Measurements from ENCODE around the gene XRCC2.
"Not testable (repeated sequence)": the region's sequence is repeated elsewhere in the genome, so short reads cannot be mapped to it uniquely, and the experiment has no call there.

The XRCC2 gene

DNA sequence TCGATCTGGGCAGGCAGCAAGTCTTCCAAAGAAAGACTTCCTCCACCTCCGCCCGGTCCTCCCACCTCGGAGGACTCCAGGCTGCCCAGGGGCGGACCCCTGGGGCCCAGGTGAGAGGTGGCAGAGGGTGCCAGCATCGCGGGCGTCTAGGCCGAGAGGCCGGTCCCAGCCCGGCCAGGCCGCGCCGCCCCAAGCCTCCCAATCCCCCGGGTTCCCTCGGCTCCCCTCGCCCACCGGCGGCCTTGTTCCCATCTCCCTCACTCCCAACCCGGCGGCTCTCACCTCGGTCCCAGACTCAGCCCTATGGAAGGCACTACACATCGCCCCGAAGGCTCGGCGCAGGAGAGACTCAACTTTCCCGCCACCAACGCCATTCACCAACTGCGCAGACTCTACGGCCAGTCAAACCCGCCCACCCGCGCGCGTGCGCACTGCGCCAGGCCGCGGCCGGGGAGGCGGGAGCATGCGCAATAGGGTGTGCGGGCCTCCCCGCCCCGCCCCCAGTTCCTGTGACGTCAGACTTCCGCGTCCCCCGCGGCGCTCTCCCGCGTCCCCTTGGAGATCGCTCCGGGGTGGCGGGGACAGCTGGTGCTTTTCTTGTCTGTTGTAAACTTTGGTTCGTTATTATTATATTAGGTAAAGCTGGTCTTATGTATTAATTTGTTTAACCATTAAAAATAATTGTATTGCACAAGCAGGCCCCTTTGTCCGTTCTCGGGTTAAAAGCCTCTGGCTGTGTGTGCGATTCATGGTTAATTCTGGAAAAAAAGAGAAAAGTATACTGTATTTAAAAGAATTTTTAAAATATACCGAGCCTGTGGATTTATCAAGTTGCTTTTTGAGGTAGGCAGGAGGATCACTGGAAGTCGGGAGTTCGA is at the start of gene XRCC2:
Gene XRCC2, minus strand, starts transcription at position 383 of the 878 bp plus-strand sequence. Its CDS starts 62 bp downstream, at position 321.
- peak; percentile 100 for DNase-seq (ENCODE audit: low spot score)

DNA sequence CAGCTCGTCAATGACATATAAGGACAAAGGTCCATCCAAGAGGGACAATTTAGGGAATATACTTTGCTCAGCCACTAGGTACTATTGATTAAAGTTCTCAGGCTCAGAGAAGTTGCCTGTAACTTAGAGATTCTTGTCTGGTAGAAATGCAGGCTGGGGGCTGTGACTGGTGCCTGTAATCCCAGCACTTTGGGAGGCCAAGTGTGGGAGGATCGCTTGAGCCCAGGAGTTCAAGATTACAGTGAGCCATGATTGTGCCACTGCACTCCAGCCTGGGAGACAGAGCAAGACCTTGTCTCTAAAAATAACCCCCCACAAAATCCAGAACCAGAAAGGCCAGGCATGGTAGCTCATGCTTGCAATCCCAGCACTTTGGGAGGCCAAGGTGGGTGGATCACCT is 47.4 kb upstream of the XRCC2 start:
- DNase-seq (ENCODE audit: low spot score), result no peak

DNA sequence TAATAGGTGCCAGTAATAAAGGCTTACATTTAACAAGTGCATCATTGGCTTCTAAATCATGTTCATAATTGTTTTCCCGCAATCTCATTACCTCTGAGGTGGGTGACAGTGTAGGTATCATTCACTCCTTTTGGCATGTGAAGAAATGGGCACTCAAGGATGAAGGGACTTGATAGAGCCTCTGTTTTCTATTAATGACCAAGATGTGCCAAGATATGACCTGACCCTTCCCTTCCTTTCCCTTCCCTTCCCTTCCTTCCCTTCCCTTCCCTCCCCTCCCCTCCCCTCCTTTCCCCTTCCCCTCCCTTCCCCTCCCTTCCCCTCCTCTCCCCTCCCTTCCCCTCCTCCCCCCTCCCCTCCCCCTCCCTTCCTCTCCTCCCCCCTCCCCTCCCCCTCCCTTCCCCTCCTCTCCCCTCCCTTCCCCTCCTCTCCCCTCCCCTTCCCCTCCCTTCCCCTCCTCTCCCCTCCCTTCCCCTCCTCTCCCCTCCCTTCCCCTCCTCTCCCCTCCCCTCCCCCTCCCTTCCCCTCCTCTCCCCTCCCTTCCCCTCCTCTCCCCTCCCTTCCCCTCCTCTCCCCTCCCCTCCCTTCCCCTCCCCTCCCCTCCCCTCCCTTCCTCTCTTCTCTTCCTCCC is 36.6 kb upstream of the XRCC2 start:
- DNase-seq (ENCODE audit: low spot score), result not testable (repeated sequence)

DNA sequence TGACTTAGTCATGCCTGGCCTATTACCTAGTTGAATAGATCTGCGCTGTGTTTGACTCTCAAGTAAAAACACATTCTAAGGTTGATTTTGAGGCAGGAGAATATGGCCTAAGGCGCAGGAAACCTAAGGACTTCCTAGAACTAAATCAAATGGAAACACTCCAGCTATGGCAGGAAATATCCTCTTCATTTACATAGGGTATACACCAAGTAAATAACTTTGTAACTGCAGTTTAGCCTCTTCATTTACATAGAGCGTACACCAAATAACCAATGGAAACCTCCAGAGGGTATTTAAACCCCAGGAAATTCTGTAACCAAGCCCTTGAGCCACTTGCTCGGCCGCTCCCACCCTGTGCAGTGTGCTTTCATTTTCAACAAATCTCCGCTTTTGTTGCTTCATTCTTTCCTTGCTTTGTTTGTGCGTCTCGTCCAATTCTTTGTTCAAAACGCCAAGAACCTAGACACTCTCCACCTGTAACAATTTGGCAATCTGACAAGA is 35.6 kb upstream of the XRCC2 start:
- DNase-seq (ENCODE audit: low spot score), result no peak

DNA sequence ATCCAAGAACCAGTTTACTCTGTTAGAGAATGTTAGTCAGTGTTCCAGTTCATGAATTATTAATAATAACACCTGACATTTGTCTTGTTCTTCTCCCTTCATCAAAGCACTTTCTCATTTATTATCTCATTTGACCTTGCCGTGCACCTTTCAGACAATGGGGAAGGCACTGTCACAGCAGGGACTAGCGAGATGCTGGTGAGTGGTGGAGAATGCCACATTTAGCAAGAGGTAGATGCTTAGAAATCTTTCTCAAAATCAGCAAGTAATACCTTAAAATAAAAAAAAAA is 34.2 kb upstream of the XRCC2 start:
- no peak for DNase-seq (ENCODE audit: low spot score)

DNA sequence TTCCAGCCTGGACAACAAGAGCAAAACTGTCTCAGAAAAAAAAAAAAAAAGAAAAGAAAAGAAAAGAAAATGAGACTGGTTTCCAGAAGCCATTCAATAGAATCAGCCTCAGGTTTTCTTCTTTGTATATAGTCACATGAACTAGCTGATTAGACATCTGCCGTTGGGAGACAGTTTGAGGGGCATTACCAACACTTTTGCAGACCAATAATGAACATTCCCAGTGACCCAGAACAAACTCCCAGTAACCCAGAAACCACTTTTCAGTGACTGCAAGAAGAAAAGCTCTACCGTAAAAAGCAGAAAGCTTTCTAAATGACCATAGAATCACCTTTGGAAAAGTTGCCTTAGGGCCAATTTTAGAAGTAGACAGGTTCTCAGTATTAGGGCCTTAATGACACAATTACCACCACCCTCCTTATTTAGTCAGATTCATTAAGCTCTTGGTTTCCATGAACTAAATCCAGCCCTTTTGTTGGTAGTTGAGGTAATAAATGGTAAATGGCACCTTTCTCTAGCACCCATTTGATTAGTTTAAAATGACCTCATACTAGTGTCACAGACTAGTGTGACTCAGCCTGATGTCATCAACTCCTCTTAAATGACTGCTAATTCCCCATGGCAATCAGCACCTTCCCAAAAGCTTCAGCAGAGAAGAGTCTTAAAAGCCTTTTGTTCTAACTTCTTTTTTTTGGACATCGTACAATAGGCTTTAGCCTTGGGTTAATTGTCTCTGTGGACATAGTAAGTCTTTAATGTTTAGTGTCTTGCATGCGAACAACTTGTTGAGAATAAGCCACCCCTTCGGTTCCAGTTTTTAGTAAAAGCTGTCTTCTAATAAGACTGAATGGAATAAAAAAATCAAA is 33.6 kb upstream of the XRCC2 start:
- no peak for DNase-seq (ENCODE audit: low spot score)

DNA sequence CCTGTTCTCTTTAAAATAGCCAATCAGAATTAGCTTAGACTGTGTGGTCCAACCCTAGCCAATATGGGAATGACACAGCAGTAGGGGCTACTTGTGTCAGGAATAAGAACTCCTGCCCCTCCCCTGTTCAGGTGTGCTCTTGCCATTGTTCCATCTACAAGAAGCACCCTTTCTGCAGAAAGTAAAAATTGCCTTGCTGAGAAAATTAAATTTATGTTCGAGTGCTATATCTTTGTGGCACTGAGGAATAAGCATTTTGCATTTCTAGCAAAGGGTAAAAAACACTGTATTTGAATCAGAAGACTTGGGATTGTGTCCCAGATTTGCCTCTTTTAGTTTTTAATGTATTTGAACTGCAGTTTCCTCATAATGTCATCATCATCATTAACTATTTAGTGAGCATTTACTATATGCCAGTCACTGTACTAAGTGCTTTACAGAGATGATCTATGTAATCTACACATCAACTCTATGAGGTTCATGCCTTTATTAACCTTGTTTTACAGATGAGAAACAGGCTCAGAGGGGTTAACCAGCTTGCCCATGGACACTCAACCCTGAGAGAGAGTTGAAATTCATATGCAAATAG is 28.9 kb upstream of the XRCC2 start:
- no peak for DNase-seq (ENCODE audit: low spot score)

DNA sequence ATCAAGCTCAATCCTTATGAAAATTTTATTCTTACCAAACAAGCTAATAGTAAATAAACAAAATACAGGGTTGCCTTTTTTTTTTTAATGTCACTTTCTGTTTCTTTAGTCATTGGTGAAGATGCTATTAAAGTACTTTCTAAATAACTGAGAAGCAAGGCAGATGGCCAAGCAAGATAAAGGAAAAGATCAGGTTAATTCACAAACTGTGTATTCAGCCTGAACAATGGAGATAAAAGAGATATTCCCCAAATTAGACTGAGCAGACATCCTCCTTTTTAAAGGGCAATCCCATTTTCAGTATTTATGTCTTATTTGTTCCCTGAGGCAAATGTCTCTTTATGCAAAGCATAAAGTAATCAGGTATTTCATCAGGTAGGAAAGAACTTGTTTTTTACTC is 23.1 kb upstream of the XRCC2 start:
- no peak for DNase-seq (ENCODE audit: low spot score)

DNA sequence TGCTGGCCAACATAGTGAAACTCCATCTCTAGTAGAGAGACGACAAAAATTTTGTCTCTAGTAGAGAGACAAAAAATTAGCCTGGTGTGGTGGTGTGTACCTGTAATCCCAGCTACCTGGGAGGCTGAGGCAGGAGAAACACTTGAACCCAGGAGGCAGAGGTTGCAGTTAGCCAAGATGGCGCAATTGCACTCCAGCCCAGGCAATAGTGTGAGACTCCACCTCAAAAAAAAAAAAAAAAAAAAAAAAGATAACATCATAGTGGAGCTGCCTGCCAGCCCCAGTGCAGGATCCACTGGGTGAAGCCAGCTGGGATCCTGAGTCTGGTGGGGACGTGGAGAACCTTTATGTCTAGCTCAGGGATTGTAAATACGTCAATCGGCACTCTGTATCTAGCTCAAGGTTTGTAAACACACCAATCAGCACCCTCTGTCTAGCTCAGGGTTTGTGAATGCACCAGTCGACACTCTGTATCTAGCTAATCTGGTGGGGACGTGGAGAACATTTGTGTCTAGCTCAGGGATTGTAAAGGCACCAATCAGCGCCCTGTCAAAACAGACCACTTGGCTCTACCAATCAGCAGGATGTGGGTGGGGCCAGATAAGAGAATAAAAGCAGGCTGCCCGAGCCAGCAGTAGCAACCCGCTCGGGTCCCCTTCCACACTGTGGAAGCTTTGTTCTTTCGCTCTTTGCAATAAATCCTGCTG is 21.5 kb upstream of the XRCC2 start:
- DNase-seq (ENCODE audit: low spot score), result not testable (repeated sequence)

DNA sequence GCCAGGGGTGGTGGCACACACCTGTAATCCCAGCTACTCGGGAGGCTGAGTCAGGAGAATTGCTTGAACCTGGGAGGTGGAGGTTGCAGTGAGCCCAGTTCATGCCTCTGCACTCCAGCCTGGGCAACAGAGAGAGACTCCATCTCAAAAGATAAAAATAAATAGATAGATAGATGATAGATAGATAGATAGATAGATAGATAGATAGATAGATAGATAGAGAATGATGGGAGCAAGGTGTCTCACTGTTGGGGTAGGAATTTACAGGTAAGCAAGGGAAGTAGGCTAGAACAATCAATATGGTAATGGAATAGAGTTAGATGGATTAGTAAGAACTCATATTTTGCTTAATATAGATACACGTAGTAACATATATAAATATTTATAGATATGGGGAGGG is 16.3 kb upstream of the XRCC2 start:
- DNase-seq (ENCODE audit: low spot score), result not testable (repeated sequence)

DNA sequence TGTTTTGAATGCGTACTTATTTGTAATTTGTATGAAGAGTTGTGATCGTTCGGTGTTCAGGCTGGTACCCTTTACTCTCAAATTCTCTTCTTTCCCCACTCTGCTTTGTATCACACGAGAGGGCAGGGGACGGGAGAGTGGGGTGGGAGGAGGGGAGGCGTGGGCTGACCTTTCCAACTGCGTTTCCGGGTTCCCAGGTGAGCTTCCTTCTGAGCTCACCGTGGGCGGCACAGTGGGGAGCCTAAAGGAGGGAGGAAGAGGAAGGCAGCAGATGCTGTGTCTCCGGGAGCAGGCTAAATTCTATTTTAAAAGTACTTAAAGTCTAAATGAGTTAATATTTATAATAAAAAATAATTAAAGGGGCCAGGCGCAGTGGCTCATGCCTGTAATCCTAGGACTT is 7.4 kb upstream of the XRCC2 start:
- DNase-seq (ENCODE audit: low spot score), result no peak

DNA sequence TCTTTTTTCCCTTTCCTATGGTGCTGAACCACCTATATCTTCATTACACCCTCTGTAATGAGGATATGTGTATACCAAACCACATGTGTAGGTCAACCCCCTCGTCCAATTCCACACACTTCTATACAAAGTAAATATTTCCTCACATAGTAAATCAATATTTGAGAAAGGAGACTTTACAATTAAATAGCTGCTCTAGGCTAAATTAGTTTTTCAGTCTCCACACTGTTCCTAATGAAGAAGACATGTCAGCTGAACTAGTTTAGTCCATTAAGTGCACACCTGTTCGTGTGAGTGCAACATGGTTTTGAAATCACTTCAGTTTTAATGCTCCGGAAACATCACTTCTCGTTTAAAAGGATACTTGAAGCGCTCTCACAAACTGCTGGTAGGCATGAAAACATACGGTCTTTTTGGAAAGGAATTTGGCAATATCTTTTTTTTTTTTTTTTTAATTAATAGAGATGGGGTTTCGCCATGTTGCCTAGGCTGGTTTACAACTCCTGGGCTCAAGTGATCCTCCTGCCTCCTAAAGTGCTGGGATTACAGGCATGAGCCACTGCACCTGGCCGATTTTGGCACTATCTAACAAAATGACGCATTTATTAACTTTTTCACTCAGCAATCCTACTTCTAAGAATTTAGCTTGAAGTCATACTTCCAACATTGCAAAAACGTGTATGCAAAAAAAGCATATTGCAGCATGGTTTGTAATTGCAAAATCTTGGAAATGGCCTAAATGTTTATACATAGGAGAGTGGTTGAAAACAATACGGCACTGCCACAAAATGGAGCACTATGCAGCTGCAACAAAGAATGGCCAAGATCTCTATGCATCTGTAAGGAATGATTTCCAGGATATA is 2.1 kb upstream of the XRCC2 start:
- DNase-seq (ENCODE audit: low spot score), result no peak

DNA sequence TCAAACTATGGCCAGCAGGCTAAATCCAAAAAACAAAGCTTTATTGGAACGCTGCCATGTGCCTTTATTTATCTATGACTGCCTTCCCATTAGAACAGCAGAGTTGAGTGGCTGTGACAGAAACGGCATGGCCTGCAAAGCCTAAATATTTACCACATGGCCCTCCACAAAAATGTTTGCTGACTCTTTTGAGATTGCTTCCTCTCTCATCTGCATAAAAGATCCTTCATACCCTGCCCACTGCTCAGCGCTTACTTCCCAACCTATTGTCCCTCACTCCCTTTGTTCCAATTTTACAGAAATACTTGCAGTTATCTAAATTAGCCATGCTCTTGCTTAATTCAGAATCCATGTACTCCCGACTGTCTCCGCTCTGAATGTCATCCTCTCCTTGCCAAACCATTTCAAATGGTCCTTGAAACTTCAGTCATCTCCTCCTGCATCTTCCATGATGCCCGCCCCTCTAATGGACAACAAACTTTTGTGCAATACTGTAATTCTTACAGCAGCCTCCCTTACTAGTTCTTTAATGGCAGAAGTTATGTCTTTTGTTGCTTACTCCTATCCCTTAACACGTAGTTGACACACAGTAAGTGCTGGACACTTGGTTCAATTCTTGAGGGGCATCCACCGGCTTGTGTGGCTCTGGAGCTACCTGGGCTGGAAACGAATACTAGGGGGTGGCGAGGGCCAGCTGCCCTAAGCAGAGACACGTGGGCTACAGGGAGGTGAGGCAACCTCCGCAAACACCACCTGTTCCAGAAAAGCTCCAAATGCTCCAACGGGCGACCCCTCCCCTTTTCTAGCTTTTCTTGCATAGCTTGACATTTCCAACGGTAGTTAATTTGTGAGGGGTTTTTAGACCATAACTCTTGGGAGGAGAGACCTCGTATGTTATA is 832 bp downstream of the XRCC2 start:
- no peak for DNase-seq (ENCODE audit: low spot score)

DNA sequence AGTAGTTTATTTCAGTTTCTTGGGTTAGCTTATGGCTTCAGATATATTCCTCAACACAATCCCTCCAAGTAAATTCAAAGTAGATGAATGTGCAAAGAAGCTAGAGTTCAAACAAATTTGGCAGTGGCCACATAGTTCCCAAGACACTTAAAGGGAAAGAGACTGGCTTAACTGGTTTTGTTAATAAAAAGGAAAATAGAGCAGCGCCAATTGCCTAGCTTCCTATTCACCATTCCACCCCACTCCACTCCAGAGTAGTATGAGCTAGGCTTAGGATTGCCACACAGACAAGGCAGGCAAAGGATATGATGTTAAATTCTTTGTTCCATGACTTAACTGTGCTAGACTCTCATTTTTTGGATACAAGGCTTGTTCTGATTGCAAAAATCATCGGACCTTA is 2.0 kb downstream of the XRCC2 start:
- no peak for DNase-seq (ENCODE audit: low spot score)

DNA sequence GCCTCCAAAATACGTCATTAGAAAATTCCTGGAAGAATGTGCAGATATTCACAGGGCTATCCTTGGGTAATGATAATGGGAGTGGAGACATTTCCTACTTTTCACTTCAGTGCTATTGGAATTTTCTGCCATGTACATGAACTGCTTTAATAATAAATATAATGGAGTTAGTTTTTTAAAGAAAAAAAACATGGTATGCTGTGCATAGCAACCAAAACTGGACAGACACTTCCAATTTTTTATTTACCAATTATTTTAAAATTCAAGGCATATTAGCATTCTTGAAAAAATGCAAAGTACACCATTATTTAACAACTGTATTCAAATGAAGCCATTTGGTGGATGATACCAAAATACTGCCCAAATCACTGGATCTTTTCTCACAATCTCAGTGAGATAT is 3.3 kb downstream of the XRCC2 start:
- no peak for DNase-seq (ENCODE audit: low spot score)

DNA sequence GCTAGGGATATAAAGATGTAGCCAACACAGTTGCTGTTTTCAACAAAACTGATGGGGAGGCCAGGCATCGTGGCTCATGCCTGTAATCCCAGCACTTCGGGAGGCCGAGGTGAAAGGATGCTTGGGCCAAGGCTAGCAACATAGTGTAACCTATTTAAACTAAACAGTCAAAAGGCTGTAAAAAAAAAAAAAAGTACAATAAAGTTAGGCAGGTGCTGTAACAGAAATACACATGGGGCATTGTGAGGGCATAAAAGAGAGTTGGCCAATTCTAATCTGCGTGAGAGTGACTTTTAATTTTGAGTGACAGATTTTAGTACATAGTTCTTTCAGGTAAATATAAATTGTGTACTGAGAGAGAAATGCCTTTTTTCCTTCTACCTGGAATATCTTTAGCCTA is 6.2 kb downstream of the XRCC2 start:
- DNase-seq (ENCODE audit: low spot score), result no peak

DNA sequence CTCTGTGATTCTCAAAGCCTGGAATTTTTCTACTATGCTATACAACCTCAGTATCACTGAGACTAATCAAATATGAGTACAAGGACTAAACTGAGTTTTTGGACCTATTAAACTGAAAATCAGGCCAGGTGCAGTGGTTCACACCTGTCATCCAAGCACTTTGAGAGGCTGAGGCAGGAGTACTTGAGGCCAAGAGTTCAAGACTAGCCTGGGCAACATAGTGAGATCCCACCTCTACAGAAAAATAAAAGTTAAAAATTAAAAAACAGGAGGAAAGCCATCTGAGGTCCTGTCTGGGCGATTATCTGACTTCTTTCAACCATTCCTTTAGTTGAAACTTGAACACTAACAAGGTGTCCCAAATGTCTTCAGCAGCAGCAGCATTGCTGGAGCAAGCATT is 7.0 kb downstream of the XRCC2 start:
- DNase-seq (ENCODE audit: low spot score), result no peak

DNA sequence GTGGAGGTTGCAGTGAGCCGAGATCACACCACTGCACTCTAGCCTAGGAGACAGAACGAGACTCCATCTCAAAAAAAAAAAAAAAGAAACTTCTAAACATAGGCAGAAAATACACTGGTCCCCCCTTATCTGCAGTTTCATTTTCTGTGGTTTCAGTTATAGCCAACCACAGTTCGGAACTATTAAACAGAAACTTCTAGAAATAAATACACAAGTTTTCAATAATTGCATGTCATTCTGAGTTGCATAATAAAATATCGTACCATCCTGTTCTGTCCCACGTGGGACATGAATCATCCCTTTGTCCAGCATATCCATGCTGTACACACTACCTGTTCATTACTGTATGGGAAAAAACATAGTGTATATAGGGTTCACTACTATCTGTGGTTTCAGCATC is 8.0 kb downstream of the XRCC2 start:
- DNase-seq (ENCODE audit: low spot score), result no peak

DNA sequence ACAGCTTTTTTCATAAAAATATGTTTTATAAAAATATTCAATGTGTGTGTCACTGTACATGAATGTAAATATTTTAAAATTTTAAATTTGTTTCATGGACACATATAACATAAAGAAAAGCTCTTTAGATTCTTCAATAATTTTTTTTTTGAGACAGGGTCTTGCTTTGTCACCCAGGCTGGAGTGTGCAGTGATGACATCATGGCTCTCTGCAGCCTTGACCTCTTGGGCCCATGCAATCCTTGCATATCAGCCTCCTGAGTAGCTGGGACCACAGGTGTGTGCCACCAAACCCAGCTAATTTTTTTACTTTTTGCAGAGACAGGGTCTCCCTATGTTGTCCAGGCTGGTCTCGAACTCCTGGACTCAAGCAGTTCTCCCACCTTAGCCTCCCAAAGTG is 9.9 kb downstream of the XRCC2 start:
- DNase-seq (ENCODE audit: low spot score), result no peak

DNA sequence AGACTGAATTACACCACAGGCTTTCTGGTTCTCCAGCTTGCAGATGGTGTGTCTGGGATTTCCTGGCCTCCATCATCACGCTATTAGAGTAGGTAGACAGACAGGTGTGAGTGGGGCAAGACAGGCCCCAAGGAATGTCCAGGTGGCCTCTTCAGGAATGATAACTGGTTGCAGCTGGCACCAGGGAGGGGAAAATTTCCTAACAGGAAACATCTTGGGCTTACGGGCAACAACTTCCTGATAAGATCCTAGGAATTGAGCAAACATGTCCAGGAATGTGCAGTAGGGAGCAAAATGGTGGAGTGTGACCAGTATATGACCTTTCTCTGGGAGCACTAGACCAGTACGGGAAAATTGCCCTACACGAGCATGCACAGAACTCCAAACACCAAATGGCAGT is 11.3 kb downstream of the XRCC2 start:
- no peak for DNase-seq (ENCODE audit: low spot score)

All from GM03348 (cell line).